Heart right ventricle (tissue), 16 donors: ENCODE results near the gene MPP2. TPM values are rescaled to one million over a fixed set of nuclear protein-coding genes. Genes with fewer than 3 reads are reported as not detected.

Experiments used
- ATAC-seq, 8 donors: fragments of 200-7000 bp; cut with Tn5 transposase; one replicate each; pipeline ENCODE4 v1.9.1; 2020; ENCODE audit warnings: mild to moderate bottlenecking in 8 of 8, moderate library complexity in 8 of 8, moderate number of reproducible peaks in 1 of 8
- DNase-seq, 2 donors: peaks; one replicate each; pipeline ENCODE4 v3.0.0-alpha.2; 2020
- H3K27ac ChIP-seq, 10 donors: fragments of 200-600 bp; sonication (generic) in 2 of 10; one replicate each; pipeline versions ENCODE4 v1.5.0 to v1.8.0; 2020 to 2022; ENCODE audit warnings: mild to moderate bottlenecking in 3 of 10
- H3K27me3 ChIP-seq, 7 donors: fragments of 200-600 bp; one replicate each; pipeline ENCODE4 v1.8.0; 2021 to 2022; ENCODE audit warnings: mild to moderate bottlenecking in 2 of 7
- H3K36me3 ChIP-seq, 9 donors: fragments of 200-600 bp; sonication (generic) in 1 of 9; one replicate each; pipeline versions ENCODE4 v1.5.0 to v1.8.0; 2020 to 2022; ENCODE audit warnings: mild to moderate bottlenecking in 2 of 9
- H3K4me1 ChIP-seq, 9 donors: fragments of 200-600 bp; sonication (generic) in 1 of 9; one replicate each; pipeline versions ENCODE4 v1.5.0 to v1.8.0; 2020 to 2022; ENCODE audit warnings: mild to moderate bottlenecking in 4 of 9
- H3K4me3 ChIP-seq, 10 donors: fragments of 200-600 bp; sonication (generic) in 2 of 10; one replicate each; pipeline versions ENCODE4 v1.5.0 to v1.8.0; 2020 to 2022; ENCODE audit warnings: mild to moderate bottlenecking in 7 of 10, moderate library complexity in 2 of 10
- H3K9me3 ChIP-seq, 11 donors: fragments of 200-600 bp in 10 of 11; sonication (generic) in 2 of 11; one replicate each; pipeline versions ENCODE4 v1.5.0 to v1.8.0; 2013 to 2022; ENCODE audit warnings: mild to moderate bottlenecking in 2 of 11, control low read depth in 1 of 11, moderate library complexity in 1 of 11
- CTCF ChIP-seq, 9 donors: fragments of 200-600 bp; sonication (generic) in 2 of 9; IDR thresholded peaks; one replicate each; pipeline versions ENCODE4 v1.5.0 to v1.8.0; 2021 to 2022; ENCODE audit warnings: antibody characterized with exemption in 9 of 9, mild to moderate bottlenecking in 5 of 9, moderate library complexity in 1 of 9
- WGBS, 2 donors: extraction: QIAGEN DNeasy Blood & Tissue Kit; methylation state at CpG; one replicate each; pipeline ENCODE4 v1.1.7; 2013; ENCODE audit warnings: inconsistent platforms in 1 of 2; 5-methylcytosine and 5-hydroxymethylcytosine counted together
- intact Hi-C, 10 donors: fragments of 100-400 bp; cut with DNase I; formaldehyde crosslinking; loops; one replicate each; pipeline versions ENCODE4 v1.11.1 to v1.14.2; 2022
- polyA plus RNA-seq, 2 donors: library from polyadenylated mRNA; stranded (reverse); fragments of 200-250 nt; gene quantifications; one replicate each; pipeline ENCODE4 v1.2.3, GENCODE V29; 2013
- total RNA-seq, 10 donors: library from RNA; stranded (reverse); fragmentation: NEBNext Ultra II Directional in 3 of 10; extraction: Animal tissue kit (Norgen Biotek cat#: 25700) in 3 of 10; gene quantifications; one replicate each; pipeline versions ENCODE4 v1.2.1 to v1.2.4, GENCODE V29; 2021 to 2023
- donor health status: Arrhythmogenic right ventricular cardiomyopathy.
- donor health status: ischemic (EF 13 %, LVEDD 7.1; RV severe dilation, severe dysfunction).
- donor health status: healthy with polysubstance abuse.
- donor health status: DM: no; HTN: yes; CAD: no.
- donor health status: DM: no; HTN: no; CAD: no.
- donor health status: ischemic (EF 25% LVEDD 6.9; RV normal size, moderate dysfunction).
- donor health status: ischemic (EF 25% LVEDD 5.7; RV mildly dilated, moderate dysfunction).
- donor health status: healthy.
- donor health status: DM: yes; HTN: yes; CAD: no.
- donor health status: Ischemic cardiomyopathy.
- donor health status: ischemic (EF 35%, LVEDD 5.7; RV mildly dilated, moderate dysfunction).
- donor health status: nonischemic (EF 11% LVEDD 7.7; RV severe dilation, severe dysfunction).
- donor health status: DM: yes; HTN: yes; CAD: no.
- donor health status: PGD.
- donor health status: ischemic (EF 29% LVEDD 5.4; RV normal size, mild dysfunction).
- donor health status: nonischemic (EF 23%, LVEDD 6.1; RV moderate dilation, normal function).

The MPP2 gene
- total and polyA plus RNA-seq, 12 donors, result 5.0 to 20.7 (median 12.9) TPM

- 79 to 84% methylated on average over 6 of the region's 6 CpGs for WGBS, 2 donors
- ATAC-seq (peak in 1 of 8 donors; percentile 13), DNase-seq (no peak)
- H3K9me3 ChIP-seq, result no peaks in the 10 kb centered on the region
- no peak overlapping the region for H3K27ac ChIP-seq
- H3K4me1 ChIP-seq, result peaks cover 0 to 24% (median 7%) of the 10 kb centered on the region in 9 donors
- intact Hi-C loops, result no loop called here
- no peaks in the 10 kb centered on the region for H3K36me3 ChIP-seq
- no peak for TF ChIP-seq CTCF (IDR thresholded peaks at IDR 0.05)
- H3K27me3 ChIP-seq, result peaks cover 0 to 16% (median 0%) of the 10 kb centered on the region in 7 donors
- H3K4me3 ChIP-seq, result no peak overlapping the region
Measured at GRCh38 chr17:43913584-43913983, 6.2 kb upstream of the MPP2 start.

- Histone ChIP-seq H3K36me3 (no peaks in the 10 kb centered on the region), H3K27me3 (peaks cover 0 to 24% (median 0%) of the 10 kb centered on the region in 7 donors), H3K4me1 (peaks cover 3 to 29% (median 14%) of the 10 kb centered on the region in 9 donors), H3K4me3 (no peak overlapping the region), H3K27ac (no peak overlapping the region), H3K9me3 (no peaks in the 10 kb centered on the region)
- ATAC-seq (peak in 1 of 8 donors; percentile 15), DNase-seq (no peak)
- WGBS, 2 donors, result 45 to 56% methylated on average over 4 of the region's 4 CpGs
- TF ChIP-seq CTCF (IDR thresholded peaks at IDR 0.05), result no peak
- intact Hi-C loops, result no loop called here
Measured at GRCh38 chr17:43912635-43913304, 5.4 kb upstream of the MPP2 start.

GRCh38 chr17:43911904-43912303, 4.6 kb upstream of the MPP2 start:
- Histone ChIP-seq H3K27ac (no peak overlapping the region), H3K36me3 (no peaks in the 10 kb centered on the region), H3K4me1 (peaks cover 3 to 27% (median 12%) of the 10 kb centered on the region in 9 donors), H3K9me3 (no peaks in the 10 kb centered on the region), H3K27me3 (peaks cover 0 to 33% (median 0%) of the 10 kb centered on the region in 7 donors), H3K4me3 (no peak overlapping the region)
- peak in 6 of 8 donors; percentile 17 to 48 (median 29) for ATAC-seq
- DNase-seq, result peak; percentile 47 to 57
- intact Hi-C loops, result no loop called here
- no peak for TF ChIP-seq CTCF (IDR thresholded peaks at IDR 0.05)
- WGBS, 2 donors, result 41 to 46% methylated on average over 8 of the region's 8 CpGs

- no peak for ATAC-seq
- no peaks in the 10 kb centered on the region for H3K9me3 ChIP-seq
- TF ChIP-seq CTCF (IDR thresholded peaks at IDR 0.05), result no peak
- H3K4me3 ChIP-seq, result no peak overlapping the region
- 55 to 56% methylated on average over 7 of the region's 7 CpGs for WGBS, 2 donors
- peaks cover 0 to 52% (median 0%) of the 10 kb centered on the region in 7 donors for H3K27me3 ChIP-seq
- H3K36me3 ChIP-seq, result no peaks in the 10 kb centered on the region
- H3K4me1 ChIP-seq, result peaks cover 3 to 41% (median 24%) of the 10 kb centered on the region in 9 donors
- no peak for DNase-seq
- intact Hi-C loops, result no loop called here
- peak overlapping the region in 1 of 10 donors; percentile 15 for H3K27ac ChIP-seq
Measured at GRCh38 chr17:43909537-43910231, 2.3 kb upstream of the MPP2 start.
